ENCODE results near the gene SH2B2. TPM values are rescaled to one million over a fixed set of nuclear protein-coding genes. Genes with fewer than 3 reads are reported as not detected.

SH2B2 gene
- total RNA-seq = 10 to 100 TPM in 1 of 2 donors, 1 to 10 TPM in 1; 7.7 to 22.3 TPM

- under 1% methylated on average over 36 of the region's 116 CpGs for WGBS
- peaks cover 6% of the 10 kb centered on the region for H3K4me1 ChIP-seq (replicated peaks)
- intact Hi-C loops (cut with DNase I) = no loop called here
- peak in 1 of 4 experiments; percentile 17 for TF ChIP-seq CTCF (IDR thresholded peaks at IDR 0.05)
- peak; percentile 48 for TF ChIP-seq POLR2AphosphoS5 (IDR thresholded peaks at IDR 0.05)
- peak; percentile 71 for TF ChIP-seq POLR2A (IDR thresholded peaks at IDR 0.05)
- no peaks in the 10 kb centered on the region for H3K27me3 ChIP-seq (replicated peaks; ENCODE audit: insufficient read depth)
- DNase-seq (ENCODE audit: low spot score) = peak; percentile 74
- H3K36me3 ChIP-seq = no peaks in the 10 kb centered on the region
- peak within 1 kb of the TSS; percentile 65 to 75 for H3K4me3 ChIP-seq
- H3K27ac ChIP-seq = peak within 1 kb of the TSS; percentile 87 to 90
- no peaks in the 10 kb centered on the region for H3K9me3 ChIP-seq
Observed at GRCh38 chr7:102286237-102287110, at the start of gene SH2B2. SH2B2 (plus strand) TSS chr7:102286868; CDS start chr7:102300551, 13,683 bp downstream.

GRCh38 chr7:102239206-102239820, 47.4 kb upstream of the SH2B2 start:
- WGBS = 96% methylated on average over 35 of the region's 35 CpGs
- TF ChIP-seq POLR2AphosphoS5 (IDR thresholded peaks at IDR 0.05) (no peak), POLR2A (IDR thresholded peaks at IDR 0.05) (no peak), CTCF (IDR thresholded peaks at IDR 0.05) (no peak)
- intact Hi-C loops (cut with DNase I) = loop anchor here (5.0 to 10.0 kb wide), 2 partner anchors 422 to 645 kb away; partner anchors contain the start of gene CUX1

GRCh38 chr7:102241431-102241830, 45.2 kb upstream of the SH2B2 start:
- Histone ChIP-seq H3K36me3 (peaks cover 0 to 7% of the 10 kb centered on the region in 2 donors), H3K27me3 (replicated peaks; ENCODE audit: insufficient read depth) (no peaks in the 10 kb centered on the region), H3K4me3 (no peak overlapping the region), H3K4me1 (replicated peaks) (no peaks in the 10 kb centered on the region), H3K9me3 (no peaks in the 10 kb centered on the region), H3K27ac (no peak overlapping the region)
- intact Hi-C loops (cut with DNase I) = no loop called here
- 93% methylated on average over 8 of the region's 8 CpGs for WGBS
- DNase-seq (ENCODE audit: low spot score) = no peak
- TF ChIP-seq POLR2A (IDR thresholded peaks at IDR 0.05) = no peak
- no peak for TF ChIP-seq POLR2AphosphoS5 (IDR thresholded peaks at IDR 0.05)

More at GRCh38 chr7:102239206-102239820, 47.4 kb upstream of the SH2B2 start:
- Histone ChIP-seq H3K36me3 (peaks cover 0 to 7% of the 10 kb centered on the region in 2 donors), H3K4me3 (no peak overlapping the region), H3K4me1 (replicated peaks) (no peaks in the 10 kb centered on the region), H3K9me3 (no peaks in the 10 kb centered on the region), H3K27ac (no peak overlapping the region), H3K27me3 (replicated peaks; ENCODE audit: insufficient read depth) (no peaks in the 10 kb centered on the region)
- no peak for DNase-seq (ENCODE audit: low spot score)

- H3K9me3 ChIP-seq = no peaks in the 10 kb centered on the region
- H3K36me3 ChIP-seq = peaks cover 0 to 7% of the 10 kb centered on the region in 2 donors
- no peak overlapping the region for H3K27ac ChIP-seq
- 21% methylated on average over 4 of the region's 4 CpGs for WGBS
- peak; percentile 18 for DNase-seq (ENCODE audit: low spot score)
- H3K4me1 ChIP-seq (replicated peaks) = no peaks in the 10 kb centered on the region
- intact Hi-C loops (cut with DNase I) = no loop called here
- H3K27me3 ChIP-seq (replicated peaks; ENCODE audit: insufficient read depth) = no peaks in the 10 kb centered on the region
- TF ChIP-seq POLR2AphosphoS5 (IDR thresholded peaks at IDR 0.05) = no peak
- TF ChIP-seq CTCF (IDR thresholded peaks at IDR 0.05) = no peak
- TF ChIP-seq POLR2A (IDR thresholded peaks at IDR 0.05) = no peak
- no peak overlapping the region for H3K4me3 ChIP-seq
Observed at GRCh38 chr7:102244601-102245000, 42.1 kb upstream of the SH2B2 start.

GRCh38 chr7:102248081-102248455, 38.6 kb upstream of the SH2B2 start:
- Histone ChIP-seq H3K4me1 (replicated peaks) (no peaks in the 10 kb centered on the region), H3K27me3 (replicated peaks; ENCODE audit: insufficient read depth) (no peaks in the 10 kb centered on the region), H3K4me3 (no peak overlapping the region), H3K27ac (no peak overlapping the region), H3K36me3 (no peaks in the 10 kb centered on the region), H3K9me3 (no peaks in the 10 kb centered on the region)
- 89% methylated on average over 14 of the region's 14 CpGs for WGBS
- DNase-seq (ENCODE audit: low spot score) = no peak
- intact Hi-C loops (cut with DNase I) = no loop called here
- TF ChIP-seq CTCF (IDR thresholded peaks at IDR 0.05) (no peak), POLR2AphosphoS5 (IDR thresholded peaks at IDR 0.05) (no peak), POLR2A (IDR thresholded peaks at IDR 0.05) (no peak)

All from prostate gland (tissue), 2 donors.